ENCODE measurements around the gene DISC1.

The DISC1 gene

GRCh38 chr1:231695439-231696255 lies 69.1 kb downstream of the DISC1 start:
- DNase-seq (ENCODE audit: low read depth) = no peak
- TF ChIP-seq CTCF (IDR thresholded peaks at IDR 0.05; ENCODE audit: insufficient read depth, low read depth, low read length, missing control alignments) = no peak
- H3K4me3 ChIP-seq (ENCODE audit: low read depth, low read length) = no peak overlapping the region

GRCh38 chr1:231699784-231700183 lies 73.2 kb downstream of the DISC1 start:
- H3K4me3 ChIP-seq (ENCODE audit: low read depth, low read length) = no peak overlapping the region
- DNase-seq (ENCODE audit: low read depth) = no peak
- no peak for TF ChIP-seq CTCF (IDR thresholded peaks at IDR 0.05; ENCODE audit: insufficient read depth, low read depth, low read length, missing control alignments)

GRCh38 chr1:231701306-231701705 lies 74.7 kb downstream of the DISC1 start:
- H3K4me3 ChIP-seq (ENCODE audit: low read depth, low read length) = no peak overlapping the region
- TF ChIP-seq CTCF (IDR thresholded peaks at IDR 0.05; ENCODE audit: insufficient read depth, low read depth, low read length, missing control alignments) = no peak
- DNase-seq (ENCODE audit: low read depth) = no peak

GRCh38 chr1:231702331-231702730 lies 75.7 kb downstream of the DISC1 start:
- no peak overlapping the region for H3K4me3 ChIP-seq (ENCODE audit: low read depth, low read length)
- no peak for TF ChIP-seq CTCF (IDR thresholded peaks at IDR 0.05; ENCODE audit: insufficient read depth, low read depth, low read length, missing control alignments)
- DNase-seq (ENCODE audit: low read depth) = no peak

GRCh38 chr1:231702804-231703203 lies 76.2 kb downstream of the DISC1 start:
- no peak for DNase-seq (ENCODE audit: low read depth)
- no peak for TF ChIP-seq CTCF (IDR thresholded peaks at IDR 0.05; ENCODE audit: insufficient read depth, low read depth, low read length, missing control alignments)

GRCh38 chr1:231705806-231706760 lies 79.5 kb downstream of the DISC1 start:
- TF ChIP-seq CTCF (IDR thresholded peaks at IDR 0.05; ENCODE audit: insufficient read depth, low read depth, low read length, missing control alignments) = no peak
- DNase-seq (ENCODE audit: low read depth) = no peak
- no peak overlapping the region for H3K4me3 ChIP-seq (ENCODE audit: low read depth, low read length)

More at GRCh38 chr1:231702804-231703203, 76.2 kb downstream of the DISC1 start:
- no peak overlapping the region for H3K4me3 ChIP-seq (ENCODE audit: low read depth, low read length)
